SJCRH30 (cell line): ENCODE measurements around the gene ENO1. TPM values are rescaled to one million over a fixed set of nuclear protein-coding genes. Genes with fewer than 3 reads are reported as not detected.
"Not testable (repeated sequence)": the region's sequence is repeated elsewhere in the genome, so short reads cannot be mapped to it uniquely, and the experiment has no call there.

Experiments used
- DNase-seq, 2 experiments: peaks; one replicate each; pipeline ENCODE4 v3.0.0-alpha.2; 2015 to 2020
- H3K27ac ChIP-seq: fragments of 250-450 bp; sonication (Bioruptor Pico); 2 replicates; pipeline ENCODE4 v1.5.1; 2020; ENCODE audit warnings: mild to moderate bottlenecking, moderate library complexity
- H3K27me3 ChIP-seq: fragments of 250-450 bp; sonication (Bioruptor Pico); 2 replicates; pipeline ENCODE4 v1.5.1; 2020; ENCODE audit warnings: mild to moderate bottlenecking, moderate library complexity
- H3K36me3 ChIP-seq: fragments of 250-450 bp; sonication (Bioruptor Pico); 2 replicates; pipeline ENCODE4 v1.5.1; 2020; ENCODE audit warnings: mild to moderate bottlenecking, moderate library complexity
- H3K4me1 ChIP-seq: fragments of 250-450 bp; sonication (Bioruptor Pico); 2 replicates; pipeline ENCODE4 v1.5.1; 2020; ENCODE audit warnings: mild to moderate bottlenecking, moderate library complexity
- H3K4me3 ChIP-seq: fragments of 250-450 bp; sonication (Bioruptor Pico); 2 replicates; pipeline ENCODE4 v1.5.1; 2020; ENCODE audit warnings: mild to moderate bottlenecking, moderate library complexity
- H3K9me3 ChIP-seq: fragments of 250-450 bp; sonication (Bioruptor Pico); replicated peaks from 2 replicates; pipeline ENCODE4 v1.5.1; 2020; ENCODE audit warnings: mild to moderate bottlenecking, moderate library complexity
- total RNA-seq: library from RNA; depleted of rRNA; stranded (reverse); fragments of >200 nt; shearing (Covaris generic); gene quantifications from 2 replicates; pipeline ENCODE4 v1.2.3, GENCODE V29; 2014

The ENO1 gene
- total RNA-seq, 1 experiment from 2014 or later = 2,596 TPM

DNA sequence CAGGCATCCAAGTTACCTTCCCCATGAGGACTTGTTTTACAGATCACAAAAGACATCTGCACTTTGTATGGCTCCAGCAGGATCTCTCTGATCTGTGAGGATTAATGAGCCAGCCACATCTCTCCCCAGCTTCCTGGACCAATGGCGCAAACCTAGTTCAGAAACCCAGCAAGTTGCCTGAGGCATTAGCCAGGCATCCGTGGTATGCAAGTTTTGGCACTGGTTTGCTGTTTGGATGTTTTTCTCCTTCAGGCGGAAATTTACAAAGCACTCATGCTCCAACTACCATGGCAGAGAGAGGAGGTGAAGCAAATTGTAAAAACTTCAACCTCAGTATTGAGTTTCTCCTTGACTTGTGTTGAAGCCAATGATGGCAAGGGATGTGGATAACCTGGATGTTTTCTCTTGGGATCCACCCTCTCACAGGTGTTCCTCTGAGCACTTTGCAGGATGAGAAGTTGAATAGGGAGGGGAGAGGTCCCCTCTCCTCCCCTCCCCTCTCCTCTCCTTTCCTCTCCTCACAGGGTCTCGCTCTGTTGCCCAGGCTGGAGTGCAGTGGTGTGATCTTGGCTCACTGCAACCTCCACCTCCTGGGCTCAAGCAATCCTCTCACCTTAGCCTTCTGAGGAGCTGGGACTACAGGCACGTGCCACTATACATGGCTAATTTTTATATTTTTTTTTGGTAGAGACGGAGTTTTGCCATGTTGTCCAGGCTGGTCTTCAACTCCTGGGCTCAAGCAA, 25.6 kb upstream of the ENO1 start:
- no peaks in the 10 kb centered on the region for H3K36me3 ChIP-seq
- H3K9me3 ChIP-seq = no peaks in the 10 kb centered on the region
- H3K4me3 ChIP-seq = no peak overlapping the region
- DNase-seq = peak; percentile 81 to 86
- H3K4me1 ChIP-seq = peaks cover 22% of the 10 kb centered on the region
- H3K27me3 ChIP-seq = no peaks in the 10 kb centered on the region
- H3K27ac ChIP-seq = no peak overlapping the region

DNA sequence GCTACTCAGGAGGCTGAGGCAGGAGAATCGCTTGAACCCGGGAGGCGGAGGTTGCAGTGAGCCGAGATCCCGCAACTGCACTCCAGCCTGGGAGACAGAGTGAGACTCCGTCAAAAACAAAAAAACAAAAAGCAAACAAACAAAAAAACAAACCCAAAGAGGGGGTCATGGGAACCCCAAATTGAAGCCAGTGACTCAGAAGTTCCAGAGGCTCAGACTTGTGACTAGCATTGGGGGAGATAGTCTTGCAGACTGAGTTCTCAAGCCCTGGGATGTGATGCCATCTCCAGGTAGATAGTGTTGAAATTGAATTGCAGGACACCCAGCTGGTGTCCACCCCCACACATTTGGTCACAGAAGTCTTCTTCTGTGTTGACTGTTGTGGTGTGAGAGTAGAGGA, 24.9 kb upstream of the ENO1 start:
- Histone ChIP-seq H3K4me3 (no peak overlapping the region), H3K9me3 (peaks cover under 1% of the 10 kb centered on the region; the same call in 1 of the 2 replicates), H3K27me3 (no peaks in the 10 kb centered on the region), H3K27ac (no peak overlapping the region), H3K4me1 (peaks cover 22% of the 10 kb centered on the region), H3K36me3 (no peaks in the 10 kb centered on the region)
- no peak for DNase-seq

DNA sequence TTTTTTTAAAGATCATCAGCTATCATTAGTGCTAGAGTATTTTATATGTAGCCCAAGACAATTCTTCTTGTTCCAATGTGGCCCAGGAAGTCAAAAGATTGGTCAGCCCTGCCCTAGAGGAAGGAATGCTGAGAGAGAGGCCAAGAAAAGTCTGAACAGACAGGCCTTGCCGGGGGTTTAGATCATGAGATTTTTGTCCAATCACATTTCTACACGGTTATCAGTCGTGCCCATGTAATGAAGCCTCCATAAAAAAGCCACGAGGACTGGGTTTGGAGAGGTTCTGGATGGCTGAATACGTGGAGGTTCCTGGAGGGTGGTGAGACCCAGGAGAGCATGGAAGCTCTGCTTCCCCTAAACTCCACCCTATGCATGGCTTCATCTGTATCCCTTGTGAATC, 24.3 kb upstream of the ENO1 start:
- no peaks in the 10 kb centered on the region for H3K27me3 ChIP-seq
- peaks cover 6% of the 10 kb centered on the region; the same call in 1 of the 2 replicates for H3K9me3 ChIP-seq
- H3K4me1 ChIP-seq = peaks cover 22% of the 10 kb centered on the region
- no peaks in the 10 kb centered on the region for H3K36me3 ChIP-seq
- no peak for DNase-seq
- no peak overlapping the region for H3K4me3 ChIP-seq
- no peak overlapping the region for H3K27ac ChIP-seq

DNA sequence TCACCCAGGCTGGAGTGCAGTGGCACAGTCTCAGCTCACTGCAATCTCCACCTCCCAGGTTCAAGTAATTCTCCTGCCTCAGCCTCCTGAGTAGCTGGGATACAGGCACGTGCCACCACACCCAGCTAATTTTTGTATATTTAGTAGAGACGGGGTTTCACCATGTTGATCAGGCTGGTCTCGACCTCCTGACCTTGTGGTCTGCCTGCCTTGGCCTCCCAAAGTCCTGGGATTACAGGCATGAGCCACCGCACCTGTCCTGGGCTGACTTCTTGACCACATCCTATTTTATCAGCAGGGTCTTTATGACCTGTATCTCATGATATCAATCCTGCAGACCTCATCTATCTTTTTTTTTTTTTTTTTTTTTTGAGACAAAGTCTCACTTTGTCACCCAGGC, 22.2 kb upstream of the ENO1 start:
- not testable (repeated sequence) for H3K27ac ChIP-seq, H3K27me3 ChIP-seq, H3K9me3 ChIP-seq, H3K4me3 ChIP-seq, H3K36me3 ChIP-seq
- peak; percentile 23 to 38 for DNase-seq
- H3K4me1 ChIP-seq = peaks cover 22% of the 10 kb centered on the region

DNA sequence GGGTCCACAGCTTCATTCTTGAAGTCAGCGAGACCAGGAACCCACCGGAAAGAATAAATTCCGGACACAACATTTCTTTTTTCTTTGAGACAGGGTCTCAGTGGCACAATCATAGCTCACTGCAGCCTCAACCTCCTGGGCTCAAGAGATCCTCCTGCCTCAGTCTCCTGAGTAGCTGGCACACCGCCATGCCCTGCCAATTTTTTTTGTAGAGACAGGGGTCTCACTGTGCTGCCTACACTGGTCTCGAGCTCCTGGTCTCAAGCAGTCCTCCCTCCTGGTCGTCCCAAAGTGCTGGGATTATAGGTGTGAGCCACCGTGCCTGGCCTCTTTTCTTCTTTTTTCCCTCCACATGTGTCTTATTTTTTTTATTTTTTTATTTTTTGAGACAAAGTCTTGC, 20.6 kb upstream of the ENO1 start:
- H3K36me3 ChIP-seq = no peaks in the 10 kb centered on the region
- H3K9me3 ChIP-seq = peaks cover 6% of the 10 kb centered on the region; the same call in 1 of the 2 replicates
- no peak overlapping the region for H3K27ac ChIP-seq
- DNase-seq = no peak
- peaks cover 18% of the 10 kb centered on the region for H3K4me1 ChIP-seq
- H3K4me3 ChIP-seq = no peak overlapping the region
- 0 out of 2 replicates have a peak, but pooled peaks cover 5% of the 10 kb centered on the region for H3K27me3 ChIP-seq

DNA sequence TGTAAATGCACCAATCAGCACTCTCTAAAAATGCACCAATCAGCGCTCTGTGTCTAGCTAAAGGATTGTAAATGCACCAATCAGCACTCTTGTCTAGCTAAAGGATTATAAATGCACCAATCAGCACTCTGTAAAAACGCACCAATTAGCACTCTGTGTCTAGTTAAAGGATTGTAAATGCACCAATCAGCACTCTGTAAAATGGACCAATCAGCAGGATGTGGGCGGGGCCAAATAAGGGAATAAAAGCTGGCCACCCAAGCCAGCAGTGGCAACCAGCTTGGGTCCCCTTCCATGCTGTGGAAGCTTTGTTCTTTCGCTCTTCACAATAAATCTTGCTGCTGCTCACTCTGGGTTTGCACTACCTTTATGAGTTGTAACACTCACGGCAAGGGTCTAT, 19.9 kb upstream of the ENO1 start:
- H3K36me3 ChIP-seq, H3K4me3 ChIP-seq, H3K27me3 ChIP-seq, DNase-seq, H3K27ac ChIP-seq, H3K9me3 ChIP-seq: not testable (repeated sequence)
- peaks cover 12% of the 10 kb centered on the region for H3K4me1 ChIP-seq

DNA sequence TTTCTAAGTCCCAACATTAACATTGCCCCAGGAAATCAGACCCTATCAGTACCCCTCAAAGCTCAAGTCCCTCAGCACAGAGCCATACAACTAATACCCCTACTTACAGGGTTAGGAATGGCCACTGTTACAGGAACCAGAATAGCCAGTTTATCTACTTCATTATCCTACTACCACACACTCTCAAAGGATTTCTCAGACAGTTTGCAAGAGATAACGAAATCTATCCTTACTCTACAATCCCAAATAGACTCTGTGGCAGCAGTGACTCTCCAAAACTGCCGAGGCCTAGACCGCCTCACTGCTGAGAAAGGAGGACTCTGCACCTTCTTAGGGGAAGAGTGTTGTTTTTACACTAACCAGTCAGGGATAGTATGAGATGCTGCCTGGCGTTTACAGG, 19.0 kb upstream of the ENO1 start:
- not testable (repeated sequence) for H3K4me3 ChIP-seq, H3K27me3 ChIP-seq, H3K4me1 ChIP-seq, H3K36me3 ChIP-seq, DNase-seq, H3K27ac ChIP-seq, H3K9me3 ChIP-seq

DNA sequence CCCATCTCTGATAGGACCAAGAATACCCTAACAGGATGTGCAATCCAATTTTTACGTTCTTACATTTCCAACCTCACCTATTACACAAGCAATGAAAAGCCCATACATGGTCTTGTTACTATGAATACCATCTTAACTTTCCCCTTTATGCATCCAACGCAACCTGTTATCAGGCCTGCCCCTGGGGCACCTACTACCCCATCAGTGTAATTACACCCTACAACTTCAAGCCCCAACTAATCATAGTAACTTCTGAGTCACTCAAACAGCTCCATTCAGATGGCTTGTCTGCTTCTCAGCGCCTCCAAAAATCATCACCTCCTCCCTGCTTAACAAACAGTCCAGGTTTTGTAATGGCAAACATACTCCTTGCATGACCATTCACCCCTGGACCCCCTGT, 18.3 kb upstream of the ENO1 start:
- not testable (repeated sequence) for H3K9me3 ChIP-seq, H3K27me3 ChIP-seq, H3K36me3 ChIP-seq, H3K4me3 ChIP-seq, DNase-seq, H3K4me1 ChIP-seq, H3K27ac ChIP-seq

DNA sequence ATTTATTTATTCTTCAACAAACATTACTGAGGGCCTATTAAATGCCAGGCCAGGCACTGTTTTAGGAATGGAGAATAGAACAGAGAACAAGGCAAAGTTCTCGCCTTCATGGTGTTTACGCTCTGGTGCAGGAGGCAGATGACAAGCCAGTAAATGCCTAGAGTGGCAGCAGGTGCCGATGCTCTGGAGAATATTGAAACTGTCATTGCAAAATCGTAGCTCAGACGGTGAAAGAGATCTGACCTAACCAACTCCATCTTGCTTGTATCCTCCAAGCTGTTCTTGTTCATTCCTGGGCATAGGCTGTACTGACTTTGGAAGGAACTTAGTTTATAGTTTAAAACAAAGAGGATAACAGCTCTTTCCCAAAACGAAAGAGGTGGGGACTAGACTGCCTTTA, 13.5 kb upstream of the ENO1 start:
- DNase-seq = no peak
- H3K4me3 ChIP-seq = no peak overlapping the region
- no peak overlapping the region for H3K27ac ChIP-seq
- H3K27me3 ChIP-seq = 0 out of 2 replicates have a peak, but pooled peaks cover 5% of the 10 kb centered on the region
- no peaks in the 10 kb centered on the region for H3K9me3 ChIP-seq
- H3K36me3 ChIP-seq = no peaks in the 10 kb centered on the region
- no peaks in the 10 kb centered on the region; the same call in 1 of the 2 replicates for H3K4me1 ChIP-seq

DNA sequence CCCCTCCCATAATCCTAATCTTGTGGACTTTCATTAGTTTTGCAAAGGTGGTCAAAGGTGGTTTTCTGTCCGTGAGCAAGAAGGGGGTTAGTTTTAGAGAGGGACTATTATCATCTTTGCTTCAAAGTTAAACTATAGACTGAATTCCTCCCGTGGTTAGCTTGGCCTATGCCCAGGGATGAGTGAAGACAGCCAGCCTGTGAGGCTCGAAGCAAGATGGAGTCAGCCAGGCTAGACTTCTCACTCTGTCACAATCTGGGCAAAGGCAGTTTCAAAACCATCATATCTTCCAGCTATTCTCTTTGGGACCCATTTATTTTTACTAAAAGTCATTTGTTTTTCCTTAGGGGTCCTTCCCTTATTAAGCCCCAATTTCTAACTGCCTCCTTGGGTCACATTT, 12.9 kb upstream of the ENO1 start:
- H3K36me3 ChIP-seq = no peaks in the 10 kb centered on the region
- H3K27me3 ChIP-seq = 0 out of 2 replicates have a peak, but pooled peaks cover 5% of the 10 kb centered on the region
- no peak for DNase-seq
- H3K27ac ChIP-seq = no peak overlapping the region
- no peaks in the 10 kb centered on the region for H3K9me3 ChIP-seq
- H3K4me3 ChIP-seq = no peak overlapping the region
- H3K4me1 ChIP-seq = no peaks in the 10 kb centered on the region; the same call in 1 of the 2 replicates

DNA sequence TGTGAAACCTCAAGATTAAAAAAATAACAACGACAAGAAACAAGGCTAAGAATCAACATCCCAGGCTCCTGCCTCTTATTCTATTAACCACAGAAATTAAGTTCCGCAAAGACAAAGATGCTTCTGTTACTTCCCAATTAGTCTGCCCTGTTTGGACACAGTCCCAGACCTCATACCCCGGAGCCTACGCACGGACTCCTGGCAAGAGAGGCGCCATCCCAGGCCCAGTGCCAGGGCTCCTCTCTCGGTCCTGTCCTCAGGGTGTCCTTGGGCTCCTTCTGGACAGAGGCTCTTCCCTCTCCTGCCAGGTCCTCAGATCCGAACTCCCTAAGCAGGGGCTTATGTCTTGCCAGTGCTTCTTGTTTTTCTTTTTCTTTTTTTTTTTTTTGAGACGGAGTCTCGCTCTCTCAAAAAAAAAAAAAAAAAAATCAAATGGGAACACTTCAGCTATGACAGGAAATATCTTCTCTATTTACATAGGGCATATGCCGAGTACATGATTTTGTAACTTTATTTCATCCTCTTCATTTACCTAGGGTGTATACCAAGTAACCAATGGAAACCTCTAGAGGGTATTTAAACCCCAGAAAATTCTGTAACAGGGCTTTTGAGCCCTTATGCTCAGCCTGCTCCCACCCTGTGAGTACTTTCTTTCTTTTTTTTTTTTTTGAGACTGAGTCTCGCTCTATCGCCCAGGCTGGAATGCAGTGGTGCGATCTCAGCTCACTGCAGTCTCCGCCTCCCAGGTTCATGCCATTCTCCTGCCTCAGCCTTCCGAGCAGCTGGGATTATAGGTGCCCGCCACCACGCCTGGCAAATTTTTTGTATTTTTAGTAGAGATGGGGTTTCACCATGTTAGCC, 11.7 kb upstream of the ENO1 start:
- DNase-seq = peak; percentile 83 to 84
- peak overlapping the region; percentile 10; the same call in 1 of the 2 replicates for H3K27ac ChIP-seq
- no peaks in the 10 kb centered on the region for H3K36me3 ChIP-seq
- no peaks in the 10 kb centered on the region for H3K9me3 ChIP-seq
- 0 out of 2 replicates have a peak, but pooled peaks cover 4% of the 10 kb centered on the region for H3K27me3 ChIP-seq
- no peaks in the 10 kb centered on the region; the same call in 1 of the 2 replicates for H3K4me1 ChIP-seq
- H3K4me3 ChIP-seq = peak overlapping the region; percentile 40

DNA sequence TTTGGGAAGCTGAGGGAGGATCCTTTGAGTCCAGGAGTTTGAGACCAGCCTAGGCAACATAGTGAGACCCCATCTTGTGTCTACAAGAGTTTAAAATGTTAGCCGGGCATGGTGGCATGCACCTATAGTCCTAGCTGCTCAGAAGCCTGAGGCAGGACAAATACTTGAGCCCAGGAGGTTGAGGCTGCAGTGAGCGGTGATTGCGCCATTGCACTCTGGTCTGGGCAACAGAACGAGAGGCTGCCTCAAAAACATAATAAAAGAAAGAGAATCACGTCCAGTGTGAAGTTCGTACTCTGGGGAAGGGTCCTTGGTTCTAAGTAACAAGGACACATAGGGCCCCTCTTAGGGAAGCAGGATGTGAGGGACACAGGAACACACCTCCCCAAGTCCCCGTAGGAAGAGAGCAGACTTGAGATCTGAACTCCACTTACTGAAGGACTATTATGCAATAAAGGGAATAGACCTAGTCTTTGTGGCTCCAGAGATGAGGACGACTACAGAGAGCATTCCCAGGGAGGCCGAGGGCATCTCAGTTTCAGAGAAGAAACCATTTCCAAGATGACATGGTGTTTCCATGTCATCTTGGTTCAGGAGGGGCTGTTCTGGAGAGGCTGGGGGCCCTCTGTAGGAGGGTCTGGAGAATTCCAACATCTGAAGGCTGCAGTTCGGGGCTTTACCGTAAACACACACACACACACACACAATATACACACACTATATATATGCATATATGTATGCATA, 10.8 kb upstream of the ENO1 start:
- H3K27ac ChIP-seq = no peak overlapping the region; the same call in 1 of the 2 replicates

DNA sequence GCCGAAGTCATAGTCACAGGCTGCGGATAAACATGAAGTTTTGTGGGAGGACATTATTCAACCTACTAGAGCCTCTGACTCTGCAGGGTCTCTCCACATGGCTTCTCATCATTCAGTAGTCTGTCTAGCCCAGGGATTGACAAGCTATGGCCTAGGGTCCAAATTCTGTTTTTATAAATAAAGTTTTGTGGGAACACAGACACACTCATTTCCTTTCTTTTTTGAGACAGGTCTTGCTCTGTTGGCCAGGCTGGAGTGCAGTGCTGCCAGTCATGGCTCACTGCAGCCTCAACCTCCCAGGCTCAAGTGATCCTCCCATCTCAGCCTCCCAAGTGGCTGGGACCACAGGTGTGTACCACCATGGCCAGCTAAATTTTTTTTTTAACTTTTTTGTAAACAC, 8.1 kb upstream of the ENO1 start:
- Histone ChIP-seq H3K27me3 (no peaks in the 10 kb centered on the region), H3K27ac (no peak overlapping the region), H3K4me1 (no peaks in the 10 kb centered on the region; the same call in 1 of the 2 replicates), H3K9me3 (no peaks in the 10 kb centered on the region), H3K36me3 (no peaks in the 10 kb centered on the region), H3K4me3 (no peak overlapping the region)
- no peak for DNase-seq

More for the DNA sequence above, 10.8 kb upstream of the ENO1 start:
- Histone ChIP-seq H3K4me3 (peak overlapping the region; percentile 40), H3K9me3 (no peaks in the 10 kb centered on the region), H3K36me3 (no peaks in the 10 kb centered on the region), H3K4me1 (no peaks in the 10 kb centered on the region; the same call in 1 of the 2 replicates), H3K27me3 (no peaks in the 10 kb centered on the region)
- no peak for DNase-seq

DNA sequence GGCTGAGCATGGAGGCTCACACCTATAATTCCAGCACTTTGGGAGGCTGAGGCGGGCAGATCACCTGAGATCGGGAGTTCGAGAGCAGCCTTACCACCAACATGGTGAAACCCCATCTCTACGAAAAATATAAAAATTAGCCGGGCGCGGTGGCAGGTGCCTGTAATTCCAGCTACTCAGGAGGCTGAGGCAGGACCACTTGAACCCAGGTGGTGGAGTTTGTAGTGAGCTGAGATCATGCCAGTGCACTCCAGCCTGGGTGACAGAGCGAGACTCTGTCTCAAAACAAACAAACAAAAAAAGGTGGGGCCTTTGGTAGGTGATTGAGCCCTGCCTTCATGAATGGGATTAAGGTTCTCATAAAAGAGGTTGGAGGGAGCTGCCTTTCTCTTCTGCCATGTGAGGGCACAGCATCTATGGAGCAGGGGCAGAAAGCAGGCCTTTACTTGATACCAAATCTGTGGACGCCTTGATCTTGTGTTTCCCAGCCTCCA, 7.6 kb upstream of the ENO1 start:
- not testable (repeated sequence) for H3K27ac ChIP-seq, H3K27me3 ChIP-seq, H3K36me3 ChIP-seq, H3K9me3 ChIP-seq, DNase-seq, H3K4me3 ChIP-seq, H3K4me1 ChIP-seq
